NCI-H1105 (cell line): ENCODE data around the gene CLEC4F.
"Not testable (repeated sequence)": the region's sequence is repeated elsewhere in the genome, so short reads cannot be mapped to it uniquely, and the experiment has no call there.

ENCODE experiments used
- DNase-seq: peaks from one replicate; lab custom pipeline; 2025; lab: John Stamatoyannopoulos, UW

The CLEC4F gene

DNA sequence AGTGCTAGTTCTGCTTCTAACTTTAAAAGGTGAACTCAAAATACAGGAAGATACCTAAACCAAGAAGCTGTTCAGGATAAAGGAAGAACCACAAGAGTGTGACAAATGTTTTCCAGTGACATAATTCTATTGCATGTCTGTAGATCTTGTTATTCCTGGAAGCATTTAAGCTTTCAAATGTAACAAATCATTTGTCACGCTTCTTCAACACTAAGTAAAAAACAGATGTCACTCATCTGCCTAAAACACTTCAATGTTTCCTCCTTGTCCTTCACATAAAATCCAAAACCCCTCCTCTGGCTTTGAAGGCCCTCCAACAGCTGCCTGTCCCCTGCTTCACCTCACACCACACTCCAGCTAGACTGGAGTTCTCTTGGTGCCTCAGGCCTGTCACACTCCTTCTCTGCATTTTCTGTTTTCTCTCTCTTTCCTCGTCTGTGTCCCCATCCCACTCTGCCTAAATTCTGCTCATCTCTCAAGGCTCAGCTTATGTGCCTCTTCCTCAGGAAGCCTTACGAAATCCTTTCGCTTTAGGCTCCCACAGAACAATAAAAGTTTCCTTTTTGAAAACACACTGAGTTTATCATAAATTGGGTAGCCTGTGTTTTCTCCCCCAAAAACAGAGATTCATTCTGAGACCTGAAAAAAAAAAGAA is 6.4 kb upstream of the CLEC4F start:
- no peak for DNase-seq

DNA sequence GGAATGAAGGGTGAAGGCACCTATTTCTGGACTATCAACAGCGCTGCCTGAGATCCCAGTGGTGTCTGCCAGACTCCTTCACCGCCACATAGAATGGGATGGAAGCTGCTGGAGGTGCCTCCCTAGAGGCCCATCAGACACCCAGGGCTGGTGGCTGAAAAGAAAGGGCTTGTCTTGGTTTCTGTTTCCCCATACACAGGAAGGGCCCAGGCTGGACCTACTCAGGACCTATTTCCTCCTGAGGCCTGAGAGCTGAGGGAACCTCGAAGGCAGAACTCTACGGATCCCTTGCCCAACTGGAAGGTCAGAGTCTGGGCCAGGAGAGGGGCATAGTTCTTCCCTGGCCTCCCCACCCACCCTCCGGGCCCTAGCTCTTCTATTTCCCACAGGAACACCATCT is 2.9 kb upstream of the CLEC4F start:
- DNase-seq, result no peak

DNA sequence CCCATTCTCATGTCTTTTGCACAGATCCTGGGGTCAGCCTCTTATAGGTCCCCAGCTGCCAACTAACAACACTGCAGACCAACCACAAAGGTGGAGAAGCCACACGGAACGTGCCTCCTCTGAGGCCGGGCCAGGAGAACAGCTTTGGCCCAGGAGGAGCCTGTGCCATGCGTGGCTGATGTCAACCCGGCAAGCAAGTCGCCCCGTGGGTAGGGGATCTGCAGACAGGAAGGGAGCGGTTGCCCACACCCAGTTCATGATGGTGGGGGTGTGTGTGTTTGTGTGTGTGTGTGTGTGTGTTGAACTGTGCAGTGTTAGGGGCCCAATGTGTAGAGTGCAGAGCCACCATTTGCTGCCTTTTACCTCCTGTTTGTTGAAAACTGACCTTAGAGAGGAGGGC is 2.4 kb upstream of the CLEC4F start:
- DNase-seq, result no peak

DNA sequence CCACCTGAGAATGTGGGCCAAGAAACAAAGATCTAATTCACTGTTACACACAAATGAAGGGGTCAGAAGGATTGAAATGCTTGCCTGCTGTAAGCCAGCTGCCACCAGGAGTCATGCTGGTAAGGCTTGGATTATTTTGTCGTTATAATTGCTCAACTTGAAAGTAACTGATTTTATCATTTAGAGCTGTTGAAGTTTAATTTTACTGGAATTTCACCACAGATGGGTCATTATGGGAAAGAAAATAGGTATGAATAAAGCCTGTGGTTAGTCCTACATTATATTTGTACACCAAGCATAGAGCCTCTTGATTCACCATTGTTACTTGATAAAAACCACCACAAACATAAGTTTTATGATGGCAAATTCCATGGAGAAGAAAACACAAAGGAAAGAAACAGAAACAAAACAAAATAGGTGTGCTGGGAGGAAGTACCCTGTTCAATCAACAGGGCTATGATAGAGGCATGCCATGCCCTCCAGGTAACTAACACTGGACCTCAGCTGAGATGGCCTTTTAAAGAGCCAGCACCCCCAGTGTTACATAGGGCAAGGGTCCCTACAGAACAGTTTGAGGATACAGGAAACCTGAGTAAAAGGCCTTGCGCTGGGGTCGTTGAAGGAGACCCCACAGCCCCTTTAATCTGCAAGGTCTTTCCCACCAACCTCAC is 3.0 kb downstream of the CLEC4F start:
- no peak for DNase-seq

DNA sequence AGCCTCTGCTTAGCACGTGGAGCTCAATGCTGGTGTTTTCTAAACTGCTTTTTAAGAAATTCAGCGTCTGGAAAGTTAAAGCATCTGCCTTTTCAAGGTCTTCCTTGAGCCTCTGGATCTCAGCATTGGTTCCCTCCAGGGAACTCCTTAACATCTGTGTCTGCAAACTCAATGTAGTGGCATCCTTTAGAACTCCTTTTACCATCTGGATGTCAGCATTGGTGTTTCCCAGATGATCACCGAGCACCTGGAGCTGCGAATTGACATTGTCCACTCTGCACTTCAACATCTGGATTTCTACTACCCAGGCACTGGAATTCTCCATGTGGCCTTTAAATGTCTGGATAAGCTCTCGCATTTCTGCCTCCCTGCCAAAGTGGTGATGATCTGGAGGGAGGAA is 3.7 kb downstream of the CLEC4F start:
- no peak for DNase-seq

DNA sequence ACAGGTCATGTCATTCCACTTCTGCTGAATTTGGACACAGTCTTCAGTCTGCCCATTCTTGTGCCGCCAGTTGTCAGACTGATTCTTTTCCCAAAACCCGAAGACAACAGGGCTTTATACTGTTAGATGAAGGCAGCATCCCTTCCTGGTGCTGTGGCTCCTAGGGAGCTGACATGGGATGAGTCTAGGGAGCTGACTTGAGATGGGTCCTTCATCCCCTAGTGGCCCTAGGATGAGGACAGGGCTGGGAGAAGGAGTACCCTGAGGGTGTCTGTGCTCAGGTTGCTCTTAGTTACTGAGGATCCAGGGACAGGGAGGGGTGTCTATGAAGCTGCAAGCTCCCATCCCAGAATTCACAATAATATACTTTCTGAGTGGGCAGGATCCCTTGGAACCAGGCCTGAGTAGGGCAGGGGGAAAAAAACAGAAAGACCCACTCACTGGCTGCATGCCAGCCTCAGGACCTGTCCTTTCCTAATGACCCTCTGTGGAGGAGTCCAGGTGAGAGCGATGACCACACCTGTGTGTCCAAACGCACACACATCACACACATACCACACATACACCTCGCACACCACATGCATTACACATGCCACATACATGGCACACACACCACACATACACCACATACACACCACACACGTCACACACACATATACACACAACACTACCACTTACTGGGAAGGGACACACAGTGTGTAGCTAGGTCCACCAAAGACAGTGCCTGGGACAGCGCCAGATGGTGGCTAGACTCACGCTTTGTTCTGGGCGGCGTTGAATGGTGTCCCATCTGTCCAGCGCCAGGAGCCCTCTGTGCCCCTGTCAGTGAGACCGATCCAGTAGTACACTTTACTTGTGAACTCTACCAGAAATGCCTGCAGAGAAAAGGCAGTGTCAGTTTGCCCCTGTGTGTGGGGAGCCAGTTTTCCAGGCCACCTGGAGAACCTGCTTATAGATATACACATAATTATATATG is 11.1 kb downstream of the CLEC4F start:
- no peak for DNase-seq

DNA sequence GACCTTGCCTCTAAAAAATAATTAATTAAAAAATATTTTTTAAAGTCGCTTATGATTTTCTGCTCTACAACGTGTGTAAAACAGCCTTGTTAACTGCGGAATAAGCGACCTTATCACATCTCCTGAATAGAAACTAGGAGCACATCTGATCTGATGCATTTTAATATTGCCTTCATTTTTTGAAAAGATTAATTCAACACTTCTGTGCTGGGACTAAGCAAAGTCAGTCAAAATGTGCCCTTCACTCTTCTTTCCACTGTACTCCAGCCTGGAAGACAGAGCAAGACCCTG is 12.6 kb downstream of the CLEC4F start:
- no peak for DNase-seq

DNA sequence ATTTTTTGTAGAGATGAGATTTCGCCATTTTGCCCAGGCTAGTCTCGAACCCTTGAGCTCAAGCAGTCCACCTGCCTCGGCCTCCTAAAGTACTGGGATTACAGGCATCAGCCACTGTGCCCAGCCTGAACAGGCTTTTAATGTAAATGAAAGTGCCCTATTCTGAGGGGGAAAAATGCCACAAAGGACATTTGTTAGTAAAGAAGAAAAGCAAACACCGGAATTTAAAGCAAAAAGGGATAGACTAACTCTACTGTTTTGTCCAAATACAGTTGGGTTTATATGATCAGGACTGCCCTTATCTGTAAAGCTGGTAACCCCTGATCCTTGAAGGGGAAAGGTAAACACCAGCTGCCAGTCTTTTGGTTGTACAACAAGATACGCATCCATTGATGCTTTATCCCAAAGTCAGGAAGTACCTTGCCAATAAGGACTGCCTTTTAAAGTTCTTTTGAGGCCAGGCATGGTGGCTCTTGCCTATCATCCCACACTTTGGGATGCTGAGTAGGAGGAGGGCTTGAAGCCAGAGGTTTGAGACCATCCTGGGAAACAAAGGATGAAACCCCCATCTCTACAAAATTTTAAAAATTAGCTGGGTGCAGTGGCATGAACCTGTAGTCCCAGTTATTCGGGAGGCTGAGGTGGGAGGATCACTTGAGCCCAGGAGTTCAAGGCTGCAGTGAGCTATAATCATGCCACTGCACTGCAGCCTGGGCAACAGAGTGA is 13.1 kb downstream of the CLEC4F start:
- no peak for DNase-seq

DNA sequence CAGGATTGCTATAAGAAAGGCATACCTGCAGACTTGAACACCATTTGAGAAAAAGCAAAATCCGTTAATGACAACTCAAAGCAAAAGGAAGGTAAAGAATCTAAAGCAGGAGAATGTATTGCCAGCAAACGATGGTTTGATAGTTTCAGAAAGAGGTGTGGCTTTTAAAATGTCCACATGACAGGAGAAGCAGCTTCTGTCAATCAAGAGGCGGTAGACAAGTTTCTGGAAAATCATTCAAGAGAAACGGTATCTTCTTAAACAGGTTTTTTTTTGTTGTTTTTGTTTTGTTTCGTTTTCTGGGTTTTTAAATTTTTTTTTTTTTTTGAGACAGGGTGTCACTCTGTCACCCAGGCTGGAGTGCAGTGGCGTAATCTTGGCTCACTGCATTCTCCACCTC is 13.8 kb downstream of the CLEC4F start:
- no peak for DNase-seq

DNA sequence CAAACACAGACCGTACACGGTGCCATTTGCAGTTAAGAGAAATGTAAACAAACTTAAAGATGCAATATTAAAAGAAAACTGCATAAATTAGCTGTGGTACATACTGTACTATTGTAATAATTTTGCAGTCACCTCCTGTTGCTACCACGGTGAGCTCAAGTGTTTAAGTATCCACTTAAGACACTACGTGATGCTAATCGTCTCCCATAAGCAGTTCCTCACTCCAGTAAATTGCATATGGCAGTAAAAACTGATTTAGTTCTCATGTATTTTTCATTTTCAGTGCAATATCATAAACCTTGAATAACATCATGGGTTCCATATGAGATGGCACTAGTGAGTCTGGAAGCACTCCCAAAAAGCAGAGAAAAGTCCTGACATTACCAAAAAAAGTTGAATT is 14.4 kb downstream of the CLEC4F start:
- peak; percentile 39 for DNase-seq

DNA sequence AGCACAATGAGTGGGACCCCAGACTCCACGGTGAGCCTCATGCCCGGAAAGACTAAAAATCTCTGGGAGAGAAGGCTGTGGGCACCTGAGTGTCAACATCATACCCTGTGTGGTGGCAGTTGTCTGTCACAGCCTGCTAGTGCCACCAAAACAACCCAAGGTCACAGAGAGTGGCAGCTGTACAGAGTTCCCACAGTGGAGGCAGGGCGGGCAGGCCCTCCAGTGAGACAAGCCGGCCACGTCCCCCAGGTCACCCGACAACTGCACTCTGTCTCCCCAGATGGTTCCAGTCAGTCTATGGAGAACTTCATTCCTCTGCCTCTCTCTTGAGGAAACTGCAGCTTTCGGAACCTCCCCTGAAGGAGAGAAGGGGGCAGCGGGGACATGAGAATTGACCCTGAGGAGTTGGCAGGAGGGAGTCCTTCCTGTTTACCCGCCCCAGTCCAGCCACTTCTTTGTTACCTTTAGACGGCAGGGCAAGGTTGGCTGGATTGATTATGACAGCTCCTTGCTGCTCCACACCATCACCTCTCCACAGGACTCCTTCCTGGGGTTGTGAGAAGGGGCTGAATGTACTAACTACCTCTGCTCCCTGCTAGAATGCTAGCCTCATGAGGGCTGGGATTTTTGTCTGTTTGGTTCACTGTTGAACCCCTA is 18.7 kb downstream of the CLEC4F start:
- DNase-seq, result no peak

DNA sequence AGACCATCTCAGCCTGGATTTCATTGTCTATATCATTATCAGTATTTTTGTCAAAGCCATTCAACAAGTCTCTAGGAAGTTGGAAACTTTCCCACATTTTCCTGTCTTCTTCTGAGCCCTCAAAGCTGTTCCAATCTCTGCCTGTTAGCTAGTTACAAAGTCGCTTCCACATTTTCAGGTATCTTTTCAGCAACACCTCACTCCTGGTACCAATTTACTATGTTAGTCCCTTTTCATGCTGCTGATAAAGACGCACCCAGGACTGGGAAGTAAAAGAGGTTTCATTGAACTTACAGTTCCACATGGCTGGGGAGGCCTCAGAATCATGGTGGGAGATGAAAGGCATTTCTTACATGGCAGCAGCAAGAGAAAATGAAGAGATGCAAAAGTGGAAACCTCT is 20.7 kb downstream of the CLEC4F start:
- DNase-seq, result no peak

DNA sequence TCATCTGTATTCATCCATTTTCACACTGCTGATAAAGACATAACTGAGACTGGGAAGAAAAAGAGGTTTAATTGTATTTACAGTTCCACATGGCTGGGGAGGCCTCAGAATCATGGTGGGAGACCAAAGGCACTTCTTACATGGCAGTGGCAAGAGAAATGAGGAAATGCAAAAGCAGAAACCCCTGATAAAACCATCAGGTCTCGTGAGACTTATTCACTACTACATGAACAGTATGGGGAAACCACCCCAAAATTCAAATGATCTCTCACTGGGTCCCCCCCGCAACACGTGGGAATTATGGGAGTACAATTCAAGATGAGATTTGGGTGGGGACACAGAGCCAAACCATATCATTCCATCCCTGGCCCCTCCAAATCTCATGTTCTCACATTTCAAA is 22.4 kb downstream of the CLEC4F start:
- not testable (repeated sequence) for DNase-seq

DNA sequence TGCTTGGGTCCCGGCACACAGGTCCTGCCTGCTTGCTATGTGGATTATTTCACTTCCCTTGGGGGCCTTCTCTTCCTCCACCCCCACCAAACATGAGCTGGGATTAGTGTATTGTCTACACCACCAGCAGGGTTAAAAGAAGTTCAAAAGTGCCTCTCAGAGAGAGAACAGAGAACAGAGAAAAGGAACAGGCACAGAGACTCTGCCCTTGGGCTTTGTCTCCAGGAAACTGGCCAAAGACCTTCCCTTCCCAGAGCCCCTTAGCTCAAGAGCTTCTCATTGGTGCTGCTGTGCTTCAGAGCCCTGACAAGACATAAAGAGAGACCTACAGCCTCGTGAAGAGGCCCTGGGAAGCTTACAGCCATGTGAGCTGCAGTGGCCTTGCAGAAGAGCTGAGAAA is 22.9 kb downstream of the CLEC4F start:
- no peak for DNase-seq

DNA sequence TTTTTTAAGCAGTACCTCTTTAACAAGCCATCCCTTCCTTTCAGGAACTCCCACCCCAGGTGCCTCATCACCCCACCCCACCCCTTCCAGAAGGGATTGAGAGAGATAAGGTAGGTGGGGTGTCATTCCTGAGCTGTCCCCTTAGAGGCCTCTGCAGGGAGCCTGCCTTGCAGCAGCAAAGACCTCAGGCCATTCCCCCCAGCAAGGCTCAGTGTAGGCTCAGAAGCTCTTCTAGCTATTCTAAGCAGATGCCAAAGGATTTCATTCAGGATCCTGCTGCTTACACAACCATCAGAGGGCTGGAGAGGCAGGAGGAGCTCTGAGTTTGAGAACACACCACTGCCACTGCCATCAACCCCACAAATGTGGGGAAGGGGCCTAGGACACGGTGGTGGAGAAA is 24.1 kb downstream of the CLEC4F start:
- no peak for DNase-seq

DNA sequence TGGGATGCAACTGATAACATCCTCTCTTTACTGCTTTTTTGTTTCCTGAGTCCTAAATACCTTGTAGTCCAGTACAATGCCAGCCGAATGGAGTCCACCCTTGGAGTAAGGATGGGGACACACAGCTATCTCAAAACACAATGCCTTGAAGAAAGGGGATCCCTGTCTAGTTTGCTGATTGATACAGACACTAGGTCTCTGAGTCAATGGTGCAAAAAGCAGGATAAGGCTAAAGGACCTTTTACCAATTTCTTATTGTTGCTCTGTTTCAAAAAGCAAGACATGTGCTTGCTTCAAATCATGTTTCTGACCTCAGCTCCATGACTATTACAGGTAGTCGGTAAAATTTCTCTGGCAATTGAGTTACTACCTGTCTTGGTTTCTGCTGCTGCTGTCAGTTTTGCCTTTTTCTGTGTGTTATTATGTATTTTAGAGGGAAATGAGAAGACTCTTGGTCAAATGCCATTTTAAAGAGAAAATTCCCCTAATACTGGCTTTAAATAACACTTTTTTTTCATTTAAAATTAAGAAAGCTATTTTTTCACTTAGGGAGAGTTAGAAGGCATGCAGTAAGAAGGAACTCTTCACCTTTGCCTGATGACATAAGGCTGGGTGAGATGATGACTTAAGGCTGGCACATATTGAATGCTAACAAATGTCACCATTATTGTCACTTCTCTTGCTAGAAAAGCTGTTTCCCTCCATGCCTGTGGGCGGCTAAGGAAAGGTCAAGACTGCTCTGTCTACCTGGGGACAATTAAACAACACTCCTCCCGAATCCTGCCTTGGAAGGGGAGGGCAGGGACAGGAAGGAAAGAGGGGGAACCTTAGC is 25.0 kb downstream of the CLEC4F start:
- DNase-seq, result no peak

DNA sequence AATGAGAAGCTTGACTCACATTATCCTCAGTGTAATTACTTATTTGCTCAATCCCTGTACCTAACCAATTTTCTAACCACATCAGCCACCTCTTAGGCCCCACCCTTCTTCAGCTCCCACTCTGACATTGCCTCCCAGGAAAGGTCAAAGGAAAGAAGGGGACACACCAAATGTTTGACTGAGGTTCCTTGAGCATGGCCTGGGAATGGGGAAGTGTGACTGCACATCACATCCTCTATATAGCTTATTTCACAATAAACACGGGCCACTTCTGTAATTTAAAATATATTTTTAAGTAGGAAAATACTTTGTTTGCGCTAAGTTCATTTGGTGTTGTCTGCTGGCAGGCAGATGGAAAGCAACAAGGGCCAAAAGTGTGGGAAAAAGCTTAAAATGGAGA is 26.9 kb downstream of the CLEC4F start:
- no peak for DNase-seq

DNA sequence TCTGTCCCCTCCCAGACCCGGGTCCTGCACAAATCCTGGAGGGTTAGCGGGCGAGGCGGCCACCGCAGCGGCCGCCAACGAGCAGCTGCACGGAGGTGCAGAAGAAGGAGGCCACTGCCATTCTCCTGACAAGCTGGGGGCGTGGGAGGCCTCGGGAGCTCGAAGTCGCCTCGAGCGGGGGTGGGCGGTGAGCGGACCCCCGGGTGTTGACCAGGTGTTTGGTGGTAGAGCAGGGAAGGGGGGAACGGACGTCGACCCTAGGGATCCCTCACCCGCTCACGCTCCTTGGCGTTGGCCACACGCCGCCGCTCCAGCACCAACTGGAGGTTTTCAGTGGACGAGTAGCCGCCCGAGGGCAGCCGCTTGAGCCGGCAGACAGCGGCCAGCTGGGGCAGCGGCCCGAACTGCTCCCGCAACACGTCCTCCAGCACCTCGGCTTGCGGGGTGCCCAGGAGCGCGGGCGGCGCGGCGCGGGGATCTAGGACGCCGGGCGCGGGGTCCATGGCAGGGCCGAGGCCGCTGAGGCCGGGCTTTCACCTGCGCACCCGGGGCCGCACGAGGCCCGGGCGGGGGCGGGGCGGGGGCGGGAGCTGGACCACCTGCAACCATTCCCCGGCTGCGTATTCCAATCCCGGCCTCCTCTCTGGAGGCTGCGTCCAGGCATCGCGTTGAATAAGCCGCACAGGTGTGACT is 30.1 kb downstream of the CLEC4F start, which contains the start of gene FIGLA:
FIGLA (minus strand) TSS at position 508 of the 693 bp plus-strand sequence; CDS start at position 503, 5 bp downstream.
- no peak for DNase-seq

DNA sequence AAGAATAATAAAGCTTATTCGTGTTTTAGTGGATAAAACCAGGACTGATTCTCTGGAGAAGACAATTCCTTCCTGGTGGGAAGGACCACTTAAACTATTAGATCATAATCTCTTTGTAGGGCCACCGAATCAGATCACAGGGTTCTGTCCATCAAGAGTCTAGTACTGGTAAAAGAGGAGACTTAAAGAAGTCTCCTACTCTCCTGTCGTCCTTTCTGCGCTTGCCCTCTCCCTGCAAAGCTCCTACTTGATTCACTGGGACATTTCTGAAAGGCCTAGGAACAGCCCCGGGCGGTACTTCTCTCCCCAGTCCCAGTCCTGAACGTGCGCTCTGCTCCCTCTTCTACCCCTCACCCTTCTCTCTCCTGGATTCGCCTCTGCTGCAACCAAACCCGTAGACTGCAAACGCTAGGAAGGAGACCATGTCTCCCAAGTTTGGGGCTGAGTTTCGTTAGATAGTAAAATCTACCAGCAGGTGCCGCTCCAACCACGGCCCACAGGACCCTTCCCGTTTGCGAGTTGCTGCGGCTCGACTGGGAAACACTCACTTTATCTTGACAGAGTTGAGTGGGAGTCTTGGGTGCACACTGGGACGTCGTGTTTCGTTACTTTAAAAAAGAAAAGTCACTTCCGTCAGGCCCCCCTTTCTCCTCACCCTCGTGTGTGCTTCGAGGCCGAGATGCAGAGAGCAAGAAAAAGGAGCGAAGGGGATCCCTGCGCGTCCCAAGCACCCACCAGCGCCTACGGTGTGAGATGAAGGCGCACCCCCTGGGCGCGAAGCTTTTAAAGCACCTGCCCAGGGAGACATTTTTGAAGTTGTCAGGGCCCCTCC is 30.9 kb downstream of the CLEC4F start:
- DNase-seq, result peak; percentile 17
